ENCODE data around the gene PAM16.

Gene PAM16

DNA sequence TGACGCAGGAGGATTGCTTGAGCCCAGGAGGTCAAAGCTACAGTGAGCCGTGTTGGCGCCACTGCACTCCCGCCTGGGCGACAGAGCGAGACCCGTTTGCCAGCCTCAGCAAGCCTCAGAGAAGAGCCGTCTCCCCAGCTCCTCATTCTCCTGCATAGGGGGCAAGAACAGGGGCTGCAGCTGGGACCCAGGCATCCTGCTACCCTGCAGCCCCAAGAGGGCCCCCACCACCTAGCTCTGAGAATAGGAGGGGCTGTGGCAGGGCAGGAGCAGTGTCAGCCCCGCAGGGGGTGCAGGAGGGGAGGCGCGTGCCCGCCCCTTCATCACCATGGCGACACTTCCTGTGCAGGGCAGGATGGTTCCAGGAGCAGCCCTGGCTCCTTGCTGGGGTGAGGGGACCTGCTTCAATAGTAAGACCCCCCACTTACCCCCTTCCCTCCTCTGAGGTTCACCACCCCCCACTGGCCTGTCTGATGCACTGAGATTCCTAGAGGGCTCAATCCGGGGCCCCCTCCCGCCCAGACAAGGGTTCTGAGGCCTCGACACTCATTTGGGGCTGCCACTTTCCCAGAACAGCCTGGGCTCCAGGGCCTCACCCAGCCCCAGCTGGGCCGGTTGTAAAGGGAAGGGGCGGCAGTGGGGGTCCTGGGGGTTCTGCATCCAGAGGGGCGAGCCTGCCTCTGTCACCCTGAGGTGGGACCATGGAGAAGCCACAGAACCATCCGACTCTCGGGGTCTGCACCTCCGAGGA lies 40.7 kb upstream of the PAM16 start:
- in situ Hi-C loops (cut with MboI; ENCODE audit: low sequenced_read_pairs, unreplicated experiment), result no loop called here
- TF ChIP-seq CTCF (IDR thresholded peaks at IDR 0.05; ENCODE audit: borderline replicate concordance, control extremely low read depth, extremely low read depth, insufficient read depth, missing control alignments), result no peak
- no peak for DNase-seq (ENCODE audit: low spot score)

DNA sequence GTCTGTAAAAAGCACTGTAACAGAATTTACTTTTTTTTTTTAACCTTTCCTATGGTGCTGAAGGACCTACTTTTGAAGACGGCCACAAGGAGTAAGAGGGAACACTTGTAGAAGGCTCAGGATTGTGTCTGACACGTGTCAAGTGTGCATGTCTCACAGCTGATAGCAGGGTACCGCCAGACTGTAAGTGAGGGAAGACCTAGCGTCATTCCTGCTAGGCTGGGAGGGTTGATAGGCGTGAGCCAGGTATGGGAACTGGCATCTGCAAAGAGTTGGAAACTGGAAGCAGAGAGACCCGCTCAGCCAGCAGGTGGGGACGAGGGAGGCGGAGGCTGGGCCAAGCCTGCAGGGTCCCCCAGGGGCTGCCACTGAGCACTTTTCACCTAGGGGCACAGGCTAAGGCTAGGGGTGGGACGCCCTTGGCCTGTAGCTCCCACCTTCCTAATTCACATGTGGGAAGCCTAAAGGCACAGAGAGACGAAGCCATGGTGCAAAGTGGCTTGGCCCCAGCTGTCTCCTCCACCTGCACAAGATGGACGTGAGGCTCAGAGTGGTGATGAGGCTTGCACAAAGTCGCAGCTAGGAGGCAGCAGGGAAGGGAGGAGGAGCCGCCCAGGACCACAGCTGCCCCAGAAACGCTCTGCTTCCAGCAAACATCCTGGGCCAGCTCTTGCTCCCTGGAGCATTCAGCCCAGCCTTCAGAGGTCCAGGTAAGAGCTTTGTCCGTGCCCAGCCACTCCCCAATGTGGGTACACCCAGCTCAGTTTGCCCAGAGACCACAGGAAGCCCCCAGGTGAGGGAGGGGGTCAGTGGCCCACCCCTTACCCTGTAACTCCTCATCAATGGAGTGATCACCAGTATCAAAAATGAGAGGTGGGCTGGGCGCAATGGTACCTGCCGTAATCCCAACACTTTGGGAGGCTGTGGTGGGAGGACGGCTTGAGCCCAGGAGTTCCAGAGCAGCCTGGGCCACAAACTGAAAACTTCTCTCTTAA lies 39.4 kb upstream of the PAM16 start:
- DNase-seq (ENCODE audit: low spot score), result no peak
- in situ Hi-C loops (cut with MboI; ENCODE audit: low sequenced_read_pairs, unreplicated experiment), result no loop called here
- TF ChIP-seq CTCF (IDR thresholded peaks at IDR 0.05; ENCODE audit: borderline replicate concordance, control extremely low read depth, extremely low read depth, insufficient read depth, missing control alignments), result no peak

- in situ Hi-C loops (cut with MboI; ENCODE audit: low sequenced_read_pairs, unreplicated experiment), result no loop called here
- no peak for TF ChIP-seq CTCF (IDR thresholded peaks at IDR 0.05; ENCODE audit: borderline replicate concordance, control extremely low read depth, extremely low read depth, insufficient read depth, missing control alignments)
- no peak for DNase-seq (ENCODE audit: low spot score)
Observed at GRCh38 chr16:4389051-4389955, 38.2 kb upstream of the PAM16 start.

DNA sequence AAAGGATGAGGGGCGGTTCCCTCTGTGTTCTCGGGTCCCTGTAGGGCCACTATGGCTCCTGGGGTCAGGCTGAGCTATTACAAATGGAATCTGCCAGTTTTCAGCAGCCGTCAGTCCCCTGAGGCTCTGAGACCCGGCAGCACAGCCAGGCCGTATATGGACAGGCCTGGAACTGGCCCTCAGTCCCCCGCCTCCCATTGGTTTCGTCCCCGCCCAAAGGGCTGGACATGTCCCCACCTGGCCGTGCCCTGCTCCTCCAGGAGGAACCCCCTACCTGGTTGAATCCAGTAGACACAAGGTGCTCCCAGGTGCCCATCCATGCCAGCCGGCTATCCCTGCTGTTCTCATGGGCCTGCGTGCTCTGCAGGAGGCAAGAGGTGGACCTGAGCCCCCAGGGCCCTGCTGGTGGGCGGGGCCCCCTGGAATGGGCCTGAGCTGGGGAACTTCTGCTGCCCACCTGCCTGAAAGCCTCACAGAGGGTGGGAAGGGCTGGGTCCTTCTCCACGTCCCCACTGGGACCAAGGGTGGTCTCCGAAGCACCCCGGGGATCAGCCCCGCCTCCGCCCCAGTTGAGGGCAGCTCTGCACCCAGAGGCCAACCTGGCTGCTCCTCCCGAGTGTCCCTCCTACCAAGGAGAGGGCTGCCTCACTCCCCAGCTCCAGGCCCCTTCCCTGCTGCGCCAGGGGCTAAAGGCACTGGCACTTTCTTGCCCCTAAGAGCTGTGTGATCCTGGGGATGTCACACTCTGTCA lies 37.3 kb upstream of the PAM16 start:
- no peak for TF ChIP-seq CTCF (IDR thresholded peaks at IDR 0.05; ENCODE audit: borderline replicate concordance, control extremely low read depth, extremely low read depth, insufficient read depth, missing control alignments)
- in situ Hi-C loops (cut with MboI; ENCODE audit: low sequenced_read_pairs, unreplicated experiment), result no loop called here
- no peak for DNase-seq (ENCODE audit: low spot score)

GRCh38 chr16:4387781-4388180 lies 36.7 kb upstream of the PAM16 start:
- DNase-seq (ENCODE audit: low spot score), result no peak
- in situ Hi-C loops (cut with MboI; ENCODE audit: low sequenced_read_pairs, unreplicated experiment), result no loop called here

More at GRCh38 chr16:4387781-4388180, 36.7 kb upstream of the PAM16 start:
- TF ChIP-seq CTCF (IDR thresholded peaks at IDR 0.05; ENCODE audit: borderline replicate concordance, control extremely low read depth, extremely low read depth, insufficient read depth, missing control alignments), result no peak

Data from GM13976 (cell line).